SU-DHL-6 (cell line): Measurements from ENCODE around the gene RCC2.
"Not testable (repeated sequence)": the region's sequence is repeated elsewhere in the genome, so short reads cannot be mapped to it uniquely, and the experiment has no call there.

ENCODE experiments used
- H2AFZ ChIP-seq: fragments of 200-600 bp; sonication (generic); 2 replicates; pipeline ENCODE4 v1.6.1; 2014; ENCODE audit warnings: low read depth, mild to moderate bottlenecking, moderate library complexity, mixed read lengths, antibody characterized with exemption, low read length; ENCODE audit not compliant: severe bottlenecking
- H3F3A ChIP-seq: fragments of 200-600 bp; shearing (Covaris generic); 2 replicates; pipeline ENCODE4 v1.6.0; 2016; ENCODE audit warnings: antibody characterized with exemption, mild to moderate bottlenecking; ENCODE audit not compliant: insufficient read depth
- H3K27ac ChIP-seq: fragments of 200-600 bp; sonication (generic); 2 replicates; pipeline ENCODE4 v1.5.1; 2016; ENCODE audit warnings: low read depth, mild to moderate bottlenecking, low read length, moderate library complexity, mixed read lengths
- H3K27me3 ChIP-seq: fragments of 200-600 bp; sonication (generic), shearing (Covaris generic); 2 replicates; pipeline ENCODE4 v1.6.0; 2014; ENCODE audit warnings: mild to moderate bottlenecking, low read length
- H3K36me3 ChIP-seq: fragments of 200-600 bp; sonication (generic); 2 replicates; pipeline ENCODE4 v1.6.1; 2014; ENCODE audit warnings: mild to moderate bottlenecking, low read length, mixed read lengths
- H3K4me2 ChIP-seq: fragments of 300-600, 200-600 bp; shearing (Covaris generic), sonication (generic); 2 replicates; pipeline ENCODE4 v1.6.0; 2014; ENCODE audit warnings: low read length, low read depth, mild to moderate bottlenecking; ENCODE audit not compliant: poor library complexity, severe bottlenecking
- H3K4me3 ChIP-seq: fragments of 200-600 bp; sonication (generic); 2 replicates; pipeline ENCODE4 v1.5.1; 2014; ENCODE audit warnings: antibody characterized with exemption, low read length, mild to moderate bottlenecking, mixed read lengths; ENCODE audit not compliant: insufficient read depth, poor library complexity, severe bottlenecking
- H3K79me2 ChIP-seq: fragments of 200-600 bp; sonication (generic); 2 replicates; pipeline ENCODE4 v1.6.1; 2014; ENCODE audit warnings: mild to moderate bottlenecking, low read length, moderate library complexity; ENCODE audit not compliant: insufficient read depth
- H3K9ac ChIP-seq: fragments of 200-600 bp; sonication (generic); 2 replicates; pipeline ENCODE4 v1.7.0; 2014; ENCODE audit warnings: mild to moderate bottlenecking, low read length
- H3K9me2 ChIP-seq: fragments of 200-600 bp; sonication (generic); replicated peaks from 2 replicates; pipeline ENCODE4 v1.6.1; 2014; ENCODE audit warnings: low read length; ENCODE audit not compliant: insufficient read depth
- H3K9me3 ChIP-seq: fragments of 200-600 bp; sonication (generic); 2 replicates; pipeline ENCODE4 v1.6.1; 2014; ENCODE audit warnings: low read length, mixed read lengths; ENCODE audit not compliant: insufficient read depth
- H4K20me1 ChIP-seq: fragments of 200-600 bp; sonication (generic); 2 replicates; pipeline ENCODE4 v1.6.1; 2014; ENCODE audit warnings: low read depth, mild to moderate bottlenecking, antibody characterized with exemption, low read length, moderate library complexity, mixed read lengths
- CTCF ChIP-seq: fragments of 200-600 bp; sonication (generic); IDR thresholded peaks from one replicate; pipeline ENCODE4 v1.5.1; 2017; ENCODE audit warnings: antibody characterized with exemption, mild to moderate bottlenecking, low read length, moderate library complexity; ENCODE audit not compliant: insufficient read depth, poor library complexity, severe bottlenecking
- EZH2phosphoT487 ChIP-seq: fragments of 200-600 bp; sonication (generic), shearing (Covaris generic); conservative IDR thresholded peaks from 2 replicates; pipeline ENCODE4 v1.6.1; 2018; ENCODE audit warnings: mild to moderate bottlenecking, antibody characterized with exemption, low read length, moderate library complexity, mixed read lengths

Gene RCC2

GRCh38 chr1:17460219-17460618 is 20.7 kb upstream of the RCC2 start:
- Histone ChIP-seq H3K36me3 (no peaks in the 10 kb centered on the region), H3F3A (no peaks in the 10 kb centered on the region), H3K79me2 (no peaks in the 10 kb centered on the region), H3K9ac (no peak overlapping the region), H3K9me2 (no peaks in the 10 kb centered on the region), H2AFZ (no peak overlapping the region), H3K9me3 (no peaks in the 10 kb centered on the region), H3K4me2 (no peak overlapping the region), H3K27ac (no peak overlapping the region), H3K27me3 (no peaks in the 10 kb centered on the region), H4K20me1 (no peaks in the 10 kb centered on the region), H3K4me3 (no peak overlapping the region)
- TF ChIP-seq EZH2phosphoT487: no peak

GRCh38 chr1:17458794-17459193 is 19.3 kb upstream of the RCC2 start:
- Histone ChIP-seq H3K27ac (no peak overlapping the region), H3K9me2 (no peaks in the 10 kb centered on the region), H3K9me3 (no peaks in the 10 kb centered on the region), H3K36me3 (no peaks in the 10 kb centered on the region), H4K20me1 (no peaks in the 10 kb centered on the region), H3K4me3 (no peak overlapping the region), H2AFZ (no peak overlapping the region), H3K79me2 (no peaks in the 10 kb centered on the region), H3K4me2 (no peak overlapping the region), H3F3A (no peaks in the 10 kb centered on the region), H3K27me3 (no peaks in the 10 kb centered on the region), H3K9ac (no peak overlapping the region)
- no peak for TF ChIP-seq CTCF
- TF ChIP-seq EZH2phosphoT487: no peak

- Histone ChIP-seq H3K9ac (no peak overlapping the region), H3K4me3 (no peak overlapping the region), H3K79me2 (no peaks in the 10 kb centered on the region), H3F3A (no peaks in the 10 kb centered on the region), H3K9me2 (no peaks in the 10 kb centered on the region), H2AFZ (no peak overlapping the region), H4K20me1 (no peaks in the 10 kb centered on the region), H3K27ac (no peak overlapping the region), H3K36me3 (no peaks in the 10 kb centered on the region), H3K4me2 (no peak overlapping the region), H3K27me3 (no peaks in the 10 kb centered on the region), H3K9me3 (no peaks in the 10 kb centered on the region)
- TF ChIP-seq CTCF (no peak), EZH2phosphoT487 (no peak)
These were observed 13.2 kb upstream of the RCC2 start for GRCh38 chr1:17452686-17453085.

GRCh38 chr1:17452203-17452602 is 12.7 kb upstream of the RCC2 start:
- not testable (repeated sequence) for H4K20me1 ChIP-seq, H3K4me3 ChIP-seq, H2AFZ ChIP-seq, H3F3A ChIP-seq, H3K79me2 ChIP-seq, H3K4me2 ChIP-seq, H3K9me2 ChIP-seq, H3K9ac ChIP-seq, H3K27me3 ChIP-seq, H3K9me3 ChIP-seq, H3K36me3 ChIP-seq, H3K27ac ChIP-seq
